HG03439 (cell line): Measurements from ENCODE around the gene AHCYL2.

Source experiments
- ATAC-seq: cut with Tn5 transposase; IDR thresholded peaks from one replicate; pipeline ENCODE4 v1.9.1; 2021; ENCODE audit warnings: mild to moderate bottlenecking, moderate library complexity; ENCODE audit not compliant: unreplicated experiment

Gene AHCYL2

GRCh38 chr7:129376778-129377700 lies 152.2 kb downstream of the AHCYL2 start:
- no peak for ATAC-seq

- no peak for ATAC-seq
Measured at GRCh38 chr7:129381710-129382484, 157.1 kb downstream of the AHCYL2 start.

- no peak for ATAC-seq
Measured at GRCh38 chr7:129383542-129384132, 158.8 kb downstream of the AHCYL2 start.

GRCh38 chr7:129385116-129385515 lies 160.3 kb downstream of the AHCYL2 start:
- no peak for ATAC-seq

GRCh38 chr7:129385598-129385997 lies 160.8 kb downstream of the AHCYL2 start:
- ATAC-seq = no peak

- ATAC-seq = no peak
Measured at GRCh38 chr7:129386506-129386905, 161.7 kb downstream of the AHCYL2 start.

- no peak for ATAC-seq
Measured at GRCh38 chr7:129387537-129387936, 162.7 kb downstream of the AHCYL2 start.

- ATAC-seq = no peak
Measured at GRCh38 chr7:129388333-129389098, 163.7 kb downstream of the AHCYL2 start.

GRCh38 chr7:129389829-129390228 lies 165.0 kb downstream of the AHCYL2 start:
- ATAC-seq = no peak

GRCh38 chr7:129390314-129390713 lies 165.5 kb downstream of the AHCYL2 start:
- ATAC-seq = no peak

GRCh38 chr7:129391546-129392171 lies 166.8 kb downstream of the AHCYL2 start:
- ATAC-seq = no peak

GRCh38 chr7:129393255-129393654 lies 168.4 kb downstream of the AHCYL2 start:
- no peak for ATAC-seq

GRCh38 chr7:129394101-129394500 lies 169.3 kb downstream of the AHCYL2 start:
- no peak for ATAC-seq

- no peak for ATAC-seq
Measured at GRCh38 chr7:129394982-129395914, 170.4 kb downstream of the AHCYL2 start.

- no peak for ATAC-seq
Measured at GRCh38 chr7:129401228-129401966, 176.6 kb downstream of the AHCYL2 start.

- ATAC-seq = no peak
Measured at GRCh38 chr7:129401967-129402860, 177.4 kb downstream of the AHCYL2 start.

- no peak for ATAC-seq
Measured at GRCh38 chr7:129405527-129405926, 180.7 kb downstream of the AHCYL2 start.
